Neural cell (in vitro differentiated cells): ENCODE data around the gene C22orf15.

Experiments
- EP300 ChIP-seq: fragments of 450-650 bp; conservative IDR thresholded peaks from 2 replicates; pipeline ENCODE4 v1.6.1; 2014; ENCODE audit warnings: antibody characterized with exemption, mild to moderate bottlenecking, moderate library complexity; ENCODE audit not compliant: poor library complexity, severe bottlenecking
- EZH2 ChIP-seq: fragments of 200-600, 300-800 bp; shearing (Covaris generic), sonication (generic); IDR thresholded peaks from 2 replicates; pipeline ENCODE4 v1.6.1; 2014; ENCODE audit warnings: antibody characterized with exemption, low read length, borderline replicate concordance, mild to moderate bottlenecking; ENCODE audit not compliant: insufficient read depth, poor library complexity, severe bottlenecking
- MXI1 ChIP-seq: fragments of 450-650 bp; conservative IDR thresholded peaks from 2 replicates; pipeline ENCODE4 v1.6.1; 2014; ENCODE audit warnings: antibody characterized with exemption, mild to moderate bottlenecking; ENCODE audit not compliant: poor library complexity, severe bottlenecking
- POLR2AphosphoS5 ChIP-seq: IDR thresholded peaks from 2 replicates; pipeline ENCODE4 v1.6.1; 2012
- RAD21 ChIP-seq: fragments of 450-650 bp; conservative IDR thresholded peaks from 2 replicates; pipeline ENCODE4 v1.6.1; 2014; ENCODE audit warnings: antibody characterized with exemption, mild to moderate bottlenecking, moderate library complexity
- TAF1 ChIP-seq: IDR thresholded peaks from 2 replicates; pipeline ENCODE4 v1.6.1; 2012; ENCODE audit warnings: low read depth
- TF ChIP-seq, protein P1 (sequence below): fragments of 450-650 bp; IDR thresholded peaks from 2 replicates; pipeline ENCODE4 v1.5.1; 2014; ENCODE audit warnings: antibody characterized with exemption, mild to moderate bottlenecking, moderate library complexity; ENCODE audit not compliant: poor library complexity, severe bottlenecking
- TF ChIP-seq, protein P2 (sequence below): IDR thresholded peaks from 2 replicates; pipeline ENCODE4 v1.6.1; 2012; ENCODE audit warnings: borderline replicate concordance

DNA sequence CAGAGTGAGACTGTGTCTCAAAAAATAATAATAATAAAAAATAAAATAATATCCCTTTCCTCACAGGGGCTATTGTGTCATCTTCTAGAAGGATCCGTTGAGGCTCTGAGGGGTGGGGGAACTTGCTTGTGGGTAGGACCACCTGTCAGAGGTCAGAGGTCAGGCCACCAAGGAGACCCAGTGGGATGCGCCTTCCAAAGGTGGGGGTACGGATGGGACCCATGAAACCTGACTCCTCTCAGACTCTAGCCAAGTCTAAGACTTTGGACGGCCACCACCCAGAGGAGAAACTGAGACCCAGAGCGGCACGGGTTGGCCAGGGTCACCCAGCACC, 9.5 kb downstream of the C22orf15 start:
- TF ChIP-seq, protein P1, sequence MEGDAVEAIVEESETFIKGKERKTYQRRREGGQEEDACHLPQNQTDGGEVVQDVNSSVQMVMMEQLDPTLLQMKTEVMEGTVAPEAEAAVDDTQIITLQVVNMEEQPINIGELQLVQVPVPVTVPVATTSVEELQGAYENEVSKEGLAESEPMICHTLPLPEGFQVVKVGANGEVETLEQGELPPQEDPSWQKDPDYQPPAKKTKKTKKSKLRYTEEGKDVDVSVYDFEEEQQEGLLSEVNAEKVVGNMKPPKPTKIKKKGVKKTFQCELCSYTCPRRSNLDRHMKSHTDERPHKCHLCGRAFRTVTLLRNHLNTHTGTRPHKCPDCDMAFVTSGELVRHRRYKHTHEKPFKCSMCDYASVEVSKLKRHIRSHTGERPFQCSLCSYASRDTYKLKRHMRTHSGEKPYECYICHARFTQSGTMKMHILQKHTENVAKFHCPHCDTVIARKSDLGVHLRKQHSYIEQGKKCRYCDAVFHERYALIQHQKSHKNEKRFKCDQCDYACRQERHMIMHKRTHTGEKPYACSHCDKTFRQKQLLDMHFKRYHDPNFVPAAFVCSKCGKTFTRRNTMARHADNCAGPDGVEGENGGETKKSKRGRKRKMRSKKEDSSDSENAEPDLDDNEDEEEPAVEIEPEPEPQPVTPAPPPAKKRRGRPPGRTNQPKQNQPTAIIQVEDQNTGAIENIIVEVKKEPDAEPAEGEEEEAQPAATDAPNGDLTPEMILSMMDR: no peak
- TF ChIP-seq TAF1 (no peak), MXI1 (no peak), POLR2AphosphoS5 (no peak), EZH2 (no peak), RAD21 (no peak), EP300 (no peak)
- TF ChIP-seq, protein P2, sequence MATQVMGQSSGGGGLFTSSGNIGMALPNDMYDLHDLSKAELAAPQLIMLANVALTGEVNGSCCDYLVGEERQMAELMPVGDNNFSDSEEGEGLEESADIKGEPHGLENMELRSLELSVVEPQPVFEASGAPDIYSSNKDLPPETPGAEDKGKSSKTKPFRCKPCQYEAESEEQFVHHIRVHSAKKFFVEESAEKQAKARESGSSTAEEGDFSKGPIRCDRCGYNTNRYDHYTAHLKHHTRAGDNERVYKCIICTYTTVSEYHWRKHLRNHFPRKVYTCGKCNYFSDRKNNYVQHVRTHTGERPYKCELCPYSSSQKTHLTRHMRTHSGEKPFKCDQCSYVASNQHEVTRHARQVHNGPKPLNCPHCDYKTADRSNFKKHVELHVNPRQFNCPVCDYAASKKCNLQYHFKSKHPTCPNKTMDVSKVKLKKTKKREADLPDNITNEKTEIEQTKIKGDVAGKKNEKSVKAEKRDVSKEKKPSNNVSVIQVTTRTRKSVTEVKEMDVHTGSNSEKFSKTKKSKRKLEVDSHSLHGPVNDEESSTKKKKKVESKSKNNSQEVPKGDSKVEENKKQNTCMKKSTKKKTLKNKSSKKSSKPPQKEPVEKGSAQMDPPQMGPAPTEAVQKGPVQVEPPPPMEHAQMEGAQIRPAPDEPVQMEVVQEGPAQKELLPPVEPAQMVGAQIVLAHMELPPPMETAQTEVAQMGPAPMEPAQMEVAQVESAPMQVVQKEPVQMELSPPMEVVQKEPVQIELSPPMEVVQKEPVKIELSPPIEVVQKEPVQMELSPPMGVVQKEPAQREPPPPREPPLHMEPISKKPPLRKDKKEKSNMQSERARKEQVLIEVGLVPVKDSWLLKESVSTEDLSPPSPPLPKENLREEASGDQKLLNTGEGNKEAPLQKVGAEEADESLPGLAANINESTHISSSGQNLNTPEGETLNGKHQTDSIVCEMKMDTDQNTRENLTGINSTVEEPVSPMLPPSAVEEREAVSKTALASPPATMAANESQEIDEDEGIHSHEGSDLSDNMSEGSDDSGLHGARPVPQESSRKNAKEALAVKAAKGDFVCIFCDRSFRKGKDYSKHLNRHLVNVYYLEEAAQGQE: no peak
